ENCODE measurements around the gene TNNT1.

DNA sequence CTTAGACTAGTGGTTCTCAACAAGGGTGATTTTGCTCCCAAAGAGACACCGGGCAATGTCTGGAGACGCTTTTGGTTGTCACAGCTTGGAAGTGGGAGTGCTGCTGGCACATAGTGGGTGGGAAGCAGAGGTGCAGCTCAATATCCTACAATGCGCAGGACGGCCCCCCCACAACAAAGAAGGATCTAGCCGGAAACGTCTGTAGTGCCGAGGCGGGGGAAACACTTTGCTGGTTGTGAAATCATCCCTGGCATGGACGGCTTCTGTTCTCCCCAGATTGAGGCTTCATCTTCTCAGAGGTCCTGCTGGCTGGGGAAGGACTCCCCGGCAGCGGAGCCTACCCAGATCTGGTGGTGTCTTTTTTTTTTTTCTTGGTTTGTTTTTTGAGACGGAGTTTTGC lies 44.5 kb upstream of the TNNT1 start:
- TF ChIP-seq POLR2A (IDR thresholded peaks at IDR 0.05) (no peak), POLR2AphosphoS5 (IDR thresholded peaks at IDR 0.05) (no peak)

All from prostate gland (tissue), 1 donor.